ENCODE measurements around the gene DLG4.

The DLG4 gene

GRCh38 chr17:7219812-7220592, at the start of gene DLG4, which contains the start of gene ACADVL:
TSS of gene DLG4 (minus strand) at chr17:7219836.
TSS of gene ACADVL (plus strand) at chr17:7219938. CDS start at chr17:7219985, 47 bp downstream.
- peak; percentile 82 for DNase-seq

GRCh38 chr17:7266784-7267183, 47.1 kb upstream of the DLG4 start:
- DNase-seq: no peak

DNA sequence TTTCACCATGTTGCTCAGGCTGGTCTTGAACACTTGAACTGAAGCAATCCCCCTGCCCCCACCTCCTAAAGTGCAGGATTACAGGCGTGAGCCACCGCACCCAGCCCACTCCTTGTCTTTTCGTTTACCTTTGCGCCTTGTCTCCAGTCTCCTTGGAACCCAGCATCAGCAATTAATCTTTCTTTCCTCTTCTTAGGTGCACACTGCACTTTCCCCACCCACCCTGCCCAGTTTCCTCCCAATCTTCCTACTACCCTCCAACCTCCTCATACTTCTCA, 44.1 kb upstream of the DLG4 start:
- no peak for DNase-seq

GRCh38 chr17:7262935-7263800, 43.5 kb upstream of the DLG4 start:
- DNase-seq: no peak

GRCh38 chr17:7262192-7262934, 42.7 kb upstream of the DLG4 start, which contains the start of gene CLDN7:
TSS of gene CLDN7 (minus strand) at chr17:7262478. CDS start at chr17:7262043, 435 bp downstream.
- DNase-seq: no peak

- DNase-seq: no peak
Measured at GRCh38 chr17:7261379-7262191, 41.9 kb upstream of the DLG4 start.

DNA sequence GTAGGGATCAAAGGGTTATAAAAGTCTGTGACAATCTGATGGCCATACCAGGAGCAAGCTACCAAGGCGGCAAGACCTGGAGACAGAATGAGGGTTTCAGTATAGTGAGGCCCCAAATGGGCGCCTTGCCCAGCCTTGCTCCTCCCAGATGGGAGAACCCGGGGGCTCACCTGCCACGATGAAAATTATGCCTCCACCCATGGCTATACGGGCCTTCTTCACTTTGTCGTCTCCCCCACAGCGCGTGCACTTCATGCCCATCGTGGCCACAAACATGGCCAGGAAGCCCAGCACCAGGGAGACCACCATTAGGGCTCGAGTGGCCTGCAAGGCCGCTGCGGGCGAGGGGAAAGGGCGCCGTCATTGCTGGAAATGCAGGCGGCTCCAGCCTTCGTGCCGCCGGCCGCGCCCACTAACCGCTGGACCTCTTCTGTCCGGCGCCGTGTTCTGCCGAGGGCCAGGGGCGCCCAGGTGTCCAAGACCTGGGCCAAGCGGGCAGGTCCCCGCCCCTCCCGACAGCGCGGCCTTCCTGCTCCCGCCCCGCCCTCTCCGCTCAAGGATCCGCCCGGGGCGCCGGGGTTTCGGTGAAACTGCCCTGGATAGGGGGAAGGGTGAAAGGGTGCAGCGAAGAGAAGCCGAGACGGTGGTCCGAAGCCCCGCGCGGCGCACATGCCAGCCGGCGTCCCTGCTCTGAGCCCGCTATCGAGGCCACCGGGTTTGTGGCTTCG, 41.2 kb upstream of the DLG4 start:
- DNase-seq: no peak

- no peak for DNase-seq
Measured at GRCh38 chr17:7260151-7260550, 40.5 kb upstream of the DLG4 start.

- no peak for DNase-seq
Measured at GRCh38 chr17:7259555-7259889, 39.9 kb upstream of the DLG4 start.

DNA sequence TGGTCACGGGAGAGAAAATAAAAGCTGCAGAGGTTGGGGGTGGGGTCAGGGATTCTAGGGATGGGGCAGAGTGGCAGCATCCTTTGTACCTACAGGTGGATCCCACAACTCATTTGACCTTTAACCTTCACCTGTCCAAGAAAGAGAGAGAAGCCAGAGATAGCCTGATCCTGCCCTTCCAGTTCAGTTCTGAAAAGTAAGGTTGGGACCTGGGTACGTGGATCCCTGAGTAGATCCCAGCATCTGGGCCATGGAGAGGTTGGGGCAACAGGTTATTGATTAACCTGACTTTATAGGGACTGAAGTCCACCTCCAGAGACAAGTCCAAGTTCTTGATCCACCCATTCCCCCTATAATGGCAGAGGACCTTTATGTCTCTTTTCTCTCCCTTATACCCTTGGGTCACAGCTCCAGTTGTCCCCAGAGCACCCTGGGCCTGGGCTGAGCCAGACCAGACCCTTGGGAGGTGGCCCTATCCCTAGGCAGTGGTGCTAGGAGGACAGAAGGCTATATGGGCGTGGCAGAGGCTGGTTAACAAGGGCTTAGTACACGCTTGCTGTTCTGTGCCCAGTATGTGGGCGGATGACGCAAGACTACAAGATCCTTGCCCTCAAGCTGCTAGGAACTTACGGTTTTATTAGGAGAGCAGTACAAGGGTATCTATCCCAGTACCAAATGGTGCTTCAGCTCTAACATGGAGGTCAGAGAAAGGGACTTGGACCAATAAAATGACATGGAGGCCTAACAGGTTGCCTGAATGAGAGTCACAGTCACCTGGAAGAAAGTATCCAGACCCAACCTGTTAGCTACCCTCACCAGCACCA, 39.3 kb upstream of the DLG4 start:
- no peak for DNase-seq

DNA sequence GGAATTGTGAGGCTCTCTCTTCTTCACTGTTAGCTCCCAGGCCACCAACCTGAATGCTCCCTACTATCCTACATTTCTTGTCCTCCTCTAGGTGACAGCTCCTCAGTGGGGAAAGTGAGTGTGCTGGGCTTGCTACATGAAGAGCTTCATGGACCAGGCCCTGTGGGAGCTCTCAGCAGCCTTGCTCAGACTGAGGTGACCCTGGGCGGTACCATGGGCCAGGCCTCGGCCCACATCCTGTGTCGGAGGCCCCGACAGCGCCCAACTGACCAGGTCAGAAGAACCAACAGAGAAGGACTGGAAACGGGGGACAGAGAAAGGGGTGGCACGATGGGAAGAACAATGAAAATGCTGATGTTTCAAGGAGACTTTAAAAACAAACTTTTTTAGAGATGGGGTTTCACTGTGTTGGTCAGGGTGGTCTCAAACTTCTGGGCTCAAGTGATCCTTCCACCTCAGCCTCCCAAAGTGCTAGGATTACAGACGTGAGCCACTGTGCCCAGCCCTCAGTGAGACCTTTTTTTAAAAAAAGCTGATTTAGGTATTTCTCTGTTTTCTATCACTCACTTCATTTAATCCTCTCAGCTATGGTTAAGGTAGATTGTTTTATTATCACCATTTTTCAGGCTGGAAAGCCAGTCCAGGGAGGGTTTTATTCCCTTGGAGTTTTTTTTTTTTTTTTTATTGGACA, 37.3 kb upstream of the DLG4 start:
- DNase-seq: no peak

- no peak for DNase-seq
Measured at GRCh38 chr17:7254511-7254910, 34.9 kb upstream of the DLG4 start.

DNA sequence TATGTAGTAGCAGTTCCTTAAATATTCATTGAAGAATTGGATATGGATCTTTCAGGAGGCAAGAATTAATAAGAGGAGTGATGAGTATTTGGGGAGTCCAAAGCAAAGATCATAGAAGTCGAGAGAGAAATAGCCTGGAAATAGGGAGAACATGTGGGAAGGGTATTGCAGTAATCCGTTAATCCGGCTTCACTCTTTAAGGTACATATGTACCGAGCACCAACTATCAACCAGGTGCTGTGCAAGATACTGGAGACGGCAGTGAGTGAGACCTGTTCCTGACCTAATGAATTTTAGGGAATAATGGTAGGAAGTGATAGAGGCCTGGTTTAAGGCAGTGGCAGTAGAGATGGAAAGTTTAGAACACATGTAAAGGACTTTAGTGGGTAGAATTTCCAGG, 33.4 kb upstream of the DLG4 start:
- no peak for DNase-seq

DNA sequence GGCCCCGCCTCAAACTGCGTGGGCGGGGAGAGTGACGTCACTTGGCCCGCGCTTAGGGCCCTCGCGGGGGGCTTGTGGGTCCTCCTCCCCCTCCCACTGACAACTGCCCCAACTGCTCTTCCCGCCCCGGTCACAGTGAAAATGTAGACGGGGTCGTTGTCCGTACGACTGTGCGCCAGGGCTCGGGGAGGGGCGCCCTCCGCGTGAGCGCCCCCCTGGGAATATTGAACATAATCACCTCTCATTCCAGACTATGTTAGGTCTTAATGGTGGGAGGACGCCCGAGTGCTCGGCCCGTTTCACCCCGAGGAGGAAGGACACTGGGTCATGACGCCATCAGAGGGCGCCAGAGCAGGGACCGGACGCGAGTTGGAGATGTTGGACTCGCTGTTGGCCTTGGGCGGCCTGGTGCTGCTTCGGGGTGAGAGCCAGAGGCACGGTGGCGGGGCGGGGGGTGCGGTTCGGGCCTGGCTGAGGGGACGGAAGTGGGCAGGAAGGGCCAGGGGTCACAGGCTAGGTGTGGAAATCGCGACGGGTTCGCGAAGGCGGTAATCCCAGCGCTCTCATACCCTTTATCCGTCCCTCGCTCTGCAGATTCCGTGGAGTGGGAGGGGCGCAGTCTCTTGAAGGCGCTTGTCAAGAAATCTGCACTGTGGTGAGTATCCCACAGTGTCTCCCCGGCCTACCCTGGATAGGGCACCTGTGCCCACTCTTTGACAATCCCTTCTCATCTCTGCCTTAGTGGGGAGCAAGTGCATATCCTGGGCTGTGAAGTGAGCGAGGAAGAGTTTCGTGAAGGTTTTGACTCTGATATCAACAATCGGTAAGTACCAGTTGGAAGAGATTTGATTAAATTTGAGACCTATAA, 32.8 kb upstream of the DLG4 start, which contains the start of gene ELP5:
Gene ELP5, plus strand, starts transcription at position 40 of the 868 bp plus-strand sequence. Its CDS starts 336 bp downstream, at position 376.
- DNase-seq: peak; percentile 90

DNA sequence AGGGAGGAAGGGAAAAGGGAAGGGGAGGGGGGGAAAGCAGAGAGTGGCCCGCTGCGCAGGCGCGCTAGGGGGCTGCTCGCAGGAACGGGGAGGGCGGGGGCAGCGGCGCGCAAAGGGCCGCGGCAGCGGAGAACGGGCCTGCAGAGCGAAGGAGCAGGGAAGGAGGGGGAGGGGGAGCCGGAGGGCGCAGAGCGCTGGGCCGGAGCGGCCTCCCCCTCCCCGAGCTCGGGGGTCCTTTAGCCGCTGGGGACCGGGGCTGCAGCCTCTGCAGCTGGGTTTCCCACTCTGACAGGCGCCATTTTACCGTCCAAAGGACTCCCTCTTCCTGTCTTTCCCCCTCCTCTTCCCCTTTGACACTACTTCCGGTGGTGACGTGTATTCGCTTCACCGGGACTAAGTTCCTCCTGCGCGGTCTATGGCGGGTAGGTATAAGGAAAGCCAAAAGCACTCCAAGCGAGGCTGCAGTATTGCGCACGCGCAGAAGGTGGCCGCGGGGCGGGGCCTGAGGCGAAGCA, 32.1 kb upstream of the DLG4 start, which contains the start of gene CTDNEP1:
Gene CTDNEP1, minus strand, starts transcription at position 74 of the 515 bp plus-strand sequence. CDS start 438 bp downstream, outside the sequence.
- peak; percentile 97 for DNase-seq

- DNase-seq: no peak
Measured at GRCh38 chr17:7250695-7251627, 31.3 kb upstream of the DLG4 start.

DNA sequence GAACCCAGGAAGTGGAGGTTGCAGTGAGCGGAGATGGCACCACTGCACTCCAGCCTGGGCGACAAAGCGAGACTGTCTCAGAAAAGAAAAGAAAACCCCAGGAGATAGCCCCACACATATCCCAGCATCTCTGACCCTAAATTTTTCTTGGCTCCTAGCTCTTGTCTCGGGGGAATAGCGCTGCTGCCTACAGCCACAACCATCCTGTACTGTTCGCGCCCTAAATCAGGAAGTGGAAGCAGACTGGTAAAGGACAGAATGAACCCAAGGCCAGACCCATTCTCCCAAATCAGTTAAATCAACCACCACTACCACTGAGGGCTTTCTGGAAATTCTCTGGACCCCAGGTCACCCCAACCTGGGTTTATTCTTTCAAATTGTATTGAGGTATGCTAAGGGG, 30.2 kb upstream of the DLG4 start:
- DNase-seq: no peak

- no peak for DNase-seq
Measured at GRCh38 chr17:7249214-7249613, 29.6 kb upstream of the DLG4 start.
